Suppressor macrophage (primary cell): Measurements from ENCODE around the gene SLC6A20.

ENCODE experiments used
- DNase-seq, 4 experiments: peaks; one replicate each; pipeline ENCODE4 v3.0.0-alpha.2; 2020 to 2022

SLC6A20 gene

DNA sequence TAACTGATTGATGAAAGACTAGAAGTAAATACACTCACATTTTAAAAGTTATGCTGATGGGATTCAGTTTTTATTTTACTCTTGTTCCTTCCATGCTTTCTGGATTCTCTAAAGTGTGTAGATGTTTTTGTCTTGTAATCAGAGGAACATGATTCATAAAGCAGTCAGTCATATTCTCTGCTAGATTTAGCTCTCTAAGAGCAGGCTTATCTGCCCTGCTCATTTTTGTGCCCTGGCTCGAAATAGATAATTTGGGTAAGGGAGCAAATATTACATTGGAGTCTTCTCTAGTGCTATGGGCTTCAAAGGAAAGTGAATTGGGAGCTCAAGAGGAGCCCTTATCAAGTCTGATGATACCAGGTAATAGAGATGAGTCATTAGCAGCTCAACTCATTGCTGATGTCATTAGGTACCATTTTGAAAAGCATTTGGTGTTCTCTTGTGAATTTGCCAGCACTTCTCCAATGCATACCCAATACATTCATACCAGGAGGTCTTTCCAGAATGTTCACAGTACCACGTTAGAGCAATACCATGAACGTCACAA lies 79.5 kb downstream of the SLC6A20 start:
- DNase-seq, result no peak

DNA sequence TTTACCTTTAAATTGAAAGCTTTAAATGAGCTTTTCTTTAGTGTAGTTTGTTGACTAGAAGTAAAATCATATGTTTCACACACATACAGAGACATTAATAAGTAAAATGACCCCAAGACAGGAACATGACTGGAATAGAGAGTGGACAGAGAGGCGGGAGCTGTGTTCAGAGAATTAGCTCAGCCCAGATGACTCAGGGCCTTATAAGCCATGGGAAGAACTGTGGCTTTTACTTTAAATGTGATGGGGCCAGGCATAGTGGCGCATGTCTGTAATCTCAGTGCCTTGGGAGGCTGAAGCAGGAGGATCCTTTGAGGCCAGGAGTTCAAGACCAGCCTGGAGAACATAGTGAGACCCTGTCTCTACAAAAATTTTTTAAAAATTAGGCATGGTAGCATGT lies 80.4 kb downstream of the SLC6A20 start:
- DNase-seq, result no peak

GRCh38 chr3:45712434-45713110 lies 83.8 kb downstream of the SLC6A20 start:
- DNase-seq, result no peak

DNA sequence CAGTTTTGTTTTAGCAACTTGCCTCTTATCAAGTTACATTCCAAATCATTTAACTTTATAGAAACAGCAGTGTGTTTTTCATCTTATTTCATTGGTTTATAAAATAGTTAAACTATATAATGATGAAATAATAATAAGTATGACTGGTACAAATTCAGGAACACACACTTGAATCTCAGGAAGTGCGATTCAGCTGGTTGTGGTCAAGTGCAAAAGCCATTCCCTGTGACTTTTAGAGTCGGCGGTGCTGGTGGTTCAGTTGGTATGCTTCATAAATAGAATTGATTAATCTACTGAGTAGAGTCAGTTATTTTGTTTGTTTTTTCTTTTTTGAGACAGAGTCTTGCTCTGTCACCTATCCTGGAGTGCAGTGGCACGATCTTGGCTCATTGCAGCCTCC lies 84.4 kb downstream of the SLC6A20 start:
- DNase-seq, result peak; percentile 14 to 33 (median 25)

DNA sequence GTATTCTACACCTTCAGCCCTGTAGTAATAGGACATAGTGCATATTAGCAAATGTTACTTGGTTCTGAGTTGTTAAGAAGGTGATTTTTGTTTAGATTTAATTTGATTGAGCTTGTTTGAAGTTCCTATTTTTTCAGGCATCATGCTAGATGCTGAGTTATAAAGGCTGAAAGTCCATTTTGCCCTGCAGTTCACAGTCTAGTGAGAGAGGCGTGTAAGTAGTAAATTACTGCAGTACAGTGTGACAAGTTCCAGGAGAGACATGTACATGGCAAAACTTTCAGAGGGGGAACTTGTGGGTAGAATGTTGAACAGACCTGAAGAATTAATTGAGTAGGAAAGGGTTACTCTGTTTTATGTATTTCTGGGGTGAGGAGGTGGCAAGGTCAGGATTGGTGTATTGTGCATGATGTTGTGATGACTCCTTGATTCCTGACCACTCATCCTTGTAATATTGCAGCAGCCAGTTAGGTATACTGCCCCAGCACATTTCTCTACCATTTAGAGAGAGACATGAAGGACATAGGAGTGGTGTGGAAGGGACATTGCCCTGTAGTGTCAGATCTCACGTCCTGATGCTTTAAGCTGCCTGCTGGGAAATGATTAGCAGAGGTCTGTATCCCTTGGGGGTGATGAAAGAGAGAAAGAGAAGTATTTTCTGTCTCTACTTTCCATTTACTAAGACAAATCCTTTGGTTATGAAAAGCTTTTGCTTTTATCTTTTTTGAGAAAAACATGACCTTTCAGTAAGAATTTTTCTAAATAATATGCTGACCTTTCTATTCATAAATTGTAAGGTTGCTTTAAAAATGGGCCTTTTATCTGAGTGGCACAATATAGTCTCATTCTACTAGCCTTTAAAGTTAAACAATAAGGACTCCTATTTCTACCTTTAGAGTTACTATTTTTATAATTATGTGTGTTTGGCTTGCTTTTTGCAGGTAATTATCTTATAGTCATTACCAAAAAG lies 90.2 kb downstream of the SLC6A20 start:
- DNase-seq, result no peak
